Tibial nerve (tissue), 4 donors: Measurements from ENCODE around the gene AHR. TPM values are rescaled to one million over a fixed set of nuclear protein-coding genes. Genes with fewer than 3 reads are reported as not detected.

Experiments used
- DNase-seq, 2 donors: peaks; one replicate each; pipeline ENCODE4 v3.0.0-alpha.2; 2019; ENCODE audit warnings: low spot score in 2 of 2
- H3K27ac ChIP-seq, 4 donors: fragments of 200-600 bp; sonication (generic) in 3 of 4; one replicate each; pipeline ENCODE4 v1.5.1; 2017 to 2019; ENCODE audit warnings: mild to moderate bottlenecking in 1 of 4
- H3K27me3 ChIP-seq, 2 donors: fragments of 200-600 bp; sonication (generic) in 1 of 2; one replicate each; pipeline versions ENCODE4 v1.5.1 to v1.6.0; 2017 to 2019
- H3K36me3 ChIP-seq, 3 donors: fragments of 200-600 bp; sonication (generic); one replicate each; pipeline ENCODE4 v1.5.1; 2018 to 2019
- H3K4me1 ChIP-seq, 4 donors: fragments of 200-600 bp; sonication (generic) in 3 of 4; one replicate each; pipeline ENCODE4 v1.5.1; 2017 to 2019
- H3K4me3 ChIP-seq, 4 donors: fragments of 200-600 bp; sonication (generic) in 3 of 4; one replicate each; pipeline ENCODE4 v1.5.1; 2017 to 2019; ENCODE audit warnings: mild to moderate bottlenecking in 1 of 4, moderate library complexity in 1 of 4
- H3K9me3 ChIP-seq, 4 donors: fragments of 200-600 bp; sonication (generic) in 3 of 4; one replicate each; pipeline ENCODE4 v1.5.1; 2017 to 2019
- EP300 ChIP-seq, 2 donors: sonication (generic); formaldehyde crosslinking; IDR thresholded peaks; one replicate each; pipeline ENCODE4 v1.6.1; 2017; ENCODE audit warnings: antibody characterized with exemption in 2 of 2, mild to moderate bottlenecking in 1 of 2
- POLR2A ChIP-seq, 2 donors: fragments of 450-650 bp; IDR thresholded peaks; one replicate each; pipeline ENCODE4 v1.6.1; 2017; ENCODE audit warnings: antibody characterized with exemption in 2 of 2, mild to moderate bottlenecking in 2 of 2, moderate library complexity in 2 of 2
- WGBS, 2 donors: methylation state at CpG; one replicate each; pipeline ENCODE4 v1.1.5; 2018; 5-methylcytosine and 5-hydroxymethylcytosine counted together
- total RNA-seq, 4 donors: library from RNA; depleted of rRNA; stranded (reverse); fragments of >200 nt; gene quantifications; one replicate each; pipeline ENCODE4 v1.1.0, GENCODE V29; 2016
- TF ChIP-seq, protein P1 (sequence below), 5 experiments: fragments of 200-600 bp in 3 of 5; fragments of 450-650 bp in 2 of 5; sonication (generic) in 3 of 5; IDR thresholded peaks; one replicate each; pipeline ENCODE4 v1.5.1; 2016 to 2019; ENCODE audit warnings: antibody characterized with exemption in 5 of 5, mild to moderate bottlenecking in 3 of 5, moderate library complexity in 2 of 5

Gene AHR
- total RNA-seq, 4 donors from 2014 or later: 188 to 372 (median 296) TPM

DNA sequence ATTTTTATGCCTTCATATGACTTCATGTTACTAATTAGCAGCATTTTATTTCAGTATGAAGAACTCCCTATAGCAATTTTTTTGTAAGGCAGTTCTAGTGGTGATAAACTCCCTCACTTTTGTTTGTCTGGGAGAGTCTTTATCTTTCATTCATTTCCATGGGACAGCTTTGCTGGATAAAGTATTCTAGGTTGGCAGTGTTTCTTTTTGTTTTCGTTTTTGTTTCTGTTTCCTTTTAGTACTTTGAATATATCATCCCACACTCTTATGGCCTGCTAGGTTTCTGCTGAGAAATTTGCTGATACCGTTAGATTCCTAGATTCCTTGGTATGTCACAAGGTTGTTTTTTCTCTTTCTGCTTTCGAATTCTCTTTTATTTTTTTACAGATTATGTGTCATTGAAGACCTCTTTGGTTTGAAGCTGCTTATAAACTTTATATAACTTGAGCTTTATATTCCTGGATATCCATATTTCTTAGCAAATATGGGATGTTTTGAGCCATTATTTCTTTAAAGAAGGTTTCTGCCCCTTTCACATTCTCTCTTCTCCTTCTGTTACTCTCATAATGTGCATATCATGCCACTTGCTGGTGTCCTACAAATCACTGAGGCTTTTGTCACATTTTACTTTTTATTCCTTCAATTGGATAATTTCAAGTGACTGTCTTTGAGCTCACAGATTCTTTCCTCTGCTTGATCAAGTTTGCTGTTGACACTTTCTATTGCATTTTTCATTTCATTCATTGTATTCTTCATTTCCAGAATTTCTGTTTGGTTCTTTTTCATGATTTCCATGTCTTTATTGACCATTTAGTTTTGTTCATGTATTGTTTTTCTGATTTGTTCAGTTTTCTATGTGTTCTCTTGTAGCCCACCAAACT, 28.9 kb upstream of the AHR start:
- Histone ChIP-seq H3K4me1 (peaks cover 0 to 5% (median 1%) of the 10 kb centered on the region in 4 donors), H3K36me3 (no peaks in the 10 kb centered on the region), H3K9me3 (peaks cover 0 to 60% (median 11%) of the 10 kb centered on the region in 4 donors), H3K27me3 (no peaks in the 10 kb centered on the region), H3K4me3 (no peak overlapping the region), H3K27ac (no peak overlapping the region)
- WGBS, 2 donors: 62 to 71% methylated on average over 3 of the region's 3 CpGs
- no peak for DNase-seq
- no peak for TF ChIP-seq EP300 (IDR thresholded peaks at IDR 0.05)
- no peak for TF ChIP-seq POLR2A (IDR thresholded peaks at IDR 0.05)
- TF ChIP-seq, protein P1, sequence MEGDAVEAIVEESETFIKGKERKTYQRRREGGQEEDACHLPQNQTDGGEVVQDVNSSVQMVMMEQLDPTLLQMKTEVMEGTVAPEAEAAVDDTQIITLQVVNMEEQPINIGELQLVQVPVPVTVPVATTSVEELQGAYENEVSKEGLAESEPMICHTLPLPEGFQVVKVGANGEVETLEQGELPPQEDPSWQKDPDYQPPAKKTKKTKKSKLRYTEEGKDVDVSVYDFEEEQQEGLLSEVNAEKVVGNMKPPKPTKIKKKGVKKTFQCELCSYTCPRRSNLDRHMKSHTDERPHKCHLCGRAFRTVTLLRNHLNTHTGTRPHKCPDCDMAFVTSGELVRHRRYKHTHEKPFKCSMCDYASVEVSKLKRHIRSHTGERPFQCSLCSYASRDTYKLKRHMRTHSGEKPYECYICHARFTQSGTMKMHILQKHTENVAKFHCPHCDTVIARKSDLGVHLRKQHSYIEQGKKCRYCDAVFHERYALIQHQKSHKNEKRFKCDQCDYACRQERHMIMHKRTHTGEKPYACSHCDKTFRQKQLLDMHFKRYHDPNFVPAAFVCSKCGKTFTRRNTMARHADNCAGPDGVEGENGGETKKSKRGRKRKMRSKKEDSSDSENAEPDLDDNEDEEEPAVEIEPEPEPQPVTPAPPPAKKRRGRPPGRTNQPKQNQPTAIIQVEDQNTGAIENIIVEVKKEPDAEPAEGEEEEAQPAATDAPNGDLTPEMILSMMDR (IDR thresholded peaks at IDR 0.05): no peak

DNA sequence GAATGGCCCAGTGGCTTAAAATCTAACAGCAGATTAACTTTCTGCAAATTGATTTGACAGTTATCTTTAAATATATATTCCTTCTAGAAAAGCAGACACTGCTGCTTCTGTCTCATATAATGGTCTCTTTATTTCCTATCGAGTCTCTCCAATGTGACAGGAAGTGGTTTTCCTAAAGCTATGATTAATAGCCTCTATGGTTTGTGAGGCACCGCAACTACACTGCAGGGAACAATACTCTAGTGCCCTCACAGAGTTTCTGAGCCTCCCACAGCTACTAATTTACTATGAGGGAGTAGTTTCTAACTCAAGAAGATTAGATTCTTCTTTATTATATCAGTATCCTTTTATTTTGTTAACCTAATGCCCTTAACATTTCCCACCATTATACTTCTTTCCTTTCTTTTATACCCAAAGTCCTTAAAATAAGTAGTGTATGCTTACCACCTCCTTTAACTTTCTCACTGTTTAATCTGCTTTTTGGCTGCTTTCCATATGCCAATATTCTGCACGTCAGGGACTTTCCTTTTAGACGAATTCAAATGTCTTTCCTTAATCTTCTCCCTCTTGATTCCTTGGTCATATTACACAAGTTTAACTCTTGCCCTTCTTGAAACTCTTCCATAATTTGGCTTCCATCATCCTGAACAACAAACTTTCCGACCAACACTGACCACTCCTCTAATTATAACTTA, 23.8 kb upstream of the AHR start:
- no peak for DNase-seq
- H3K4me3 ChIP-seq: no peak overlapping the region
- peak overlapping the region; percentile 35 to 84 (median 70) for H3K27ac ChIP-seq
- H3K9me3 ChIP-seq: peaks cover 0 to 19% (median 4%) of the 10 kb centered on the region in 4 donors
- 24 to 26% methylated on average over 5 of the region's 5 CpGs for WGBS, 2 donors
- TF ChIP-seq, protein P1 (IDR thresholded peaks at IDR 0.05): no peak
- TF ChIP-seq EP300 (IDR thresholded peaks at IDR 0.05): peak in 1 of 2 donors; percentile 25
- no peaks in the 10 kb centered on the region for H3K36me3 ChIP-seq
- no peaks in the 10 kb centered on the region for H3K27me3 ChIP-seq
- peaks cover 0 to 30% (median 11%) of the 10 kb centered on the region in 4 donors for H3K4me1 ChIP-seq

DNA sequence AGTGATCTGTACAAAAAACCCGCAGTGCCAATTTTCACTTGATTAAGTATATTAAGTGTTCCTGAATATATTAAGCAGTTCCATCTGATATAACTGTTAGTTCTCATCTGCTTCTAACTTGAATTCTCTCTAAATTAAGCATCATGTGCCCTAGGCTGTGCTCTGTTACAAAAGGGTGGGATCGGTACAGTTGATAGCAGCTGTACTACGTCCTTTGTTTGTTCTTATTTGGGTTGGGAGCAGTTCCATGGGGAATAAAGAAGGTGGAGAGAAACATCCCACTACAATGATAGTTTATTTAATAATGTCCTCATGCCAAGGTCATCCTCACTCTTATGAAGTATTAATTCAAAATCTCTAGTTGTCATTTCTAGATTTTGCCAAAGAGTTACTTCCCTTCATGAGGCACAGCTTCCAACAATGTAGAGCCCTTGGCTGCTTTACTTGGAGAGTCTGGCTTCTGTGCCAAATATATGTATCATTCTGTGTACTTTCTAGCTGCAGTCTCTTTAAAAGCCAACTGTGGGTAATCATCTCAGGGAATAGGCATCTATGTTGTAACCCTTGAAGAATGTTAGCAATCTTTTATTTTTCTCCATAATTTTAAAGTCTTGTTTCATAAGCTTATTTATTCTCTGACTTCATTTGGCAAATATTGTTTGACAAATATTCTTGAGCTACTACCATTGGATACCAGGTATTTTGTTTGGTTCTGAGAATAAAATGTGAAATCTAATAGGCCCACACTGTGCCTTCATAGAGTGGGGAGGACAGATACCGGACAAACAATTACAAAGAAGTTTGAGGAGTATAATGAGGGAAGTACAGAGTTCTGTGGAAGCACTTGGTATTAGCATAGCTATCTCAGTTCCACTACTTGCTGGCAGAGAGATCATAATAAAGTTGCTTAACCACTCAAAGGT, 22.4 kb upstream of the AHR start:
- peaks cover 0 to 6% (median 0%) of the 10 kb centered on the region in 4 donors for H3K9me3 ChIP-seq
- H3K27me3 ChIP-seq: no peaks in the 10 kb centered on the region
- peaks cover 0 to 30% (median 11%) of the 10 kb centered on the region in 4 donors for H3K4me1 ChIP-seq
- no peaks in the 10 kb centered on the region for H3K36me3 ChIP-seq
- WGBS, 2 donors: 30 to 36% methylated on average over 4 of the region's 4 CpGs
- H3K4me3 ChIP-seq: no peak overlapping the region
- H3K27ac ChIP-seq: peak overlapping the region in 3 of 4 donors; percentile 58 to 84 (median 81)
- DNase-seq: no peak
- TF ChIP-seq POLR2A (IDR thresholded peaks at IDR 0.05) (no peak), EP300 (IDR thresholded peaks at IDR 0.05) (peak in 1 of 2 donors; percentile 56)
- TF ChIP-seq, protein P1 (IDR thresholded peaks at IDR 0.05): peak in 2 of 5 experiments; percentile 10 to 12

- DNase-seq: no peak
- Histone ChIP-seq H3K27ac (no peak overlapping the region), H3K9me3 (no peaks in the 10 kb centered on the region), H3K36me3 (no peaks in the 10 kb centered on the region), H3K4me1 (peaks cover 0 to 30% (median 11%) of the 10 kb centered on the region in 4 donors), H3K4me3 (no peak overlapping the region), H3K27me3 (no peaks in the 10 kb centered on the region)
- TF ChIP-seq, protein P1 (IDR thresholded peaks at IDR 0.05): no peak
- TF ChIP-seq EP300 (IDR thresholded peaks at IDR 0.05) (no peak), POLR2A (IDR thresholded peaks at IDR 0.05) (no peak)
- WGBS, 2 donors: 75 to 76% methylated on average over 4 of the region's 4 CpGs
Observed at GRCh38 chr7:17279061-17279460, 19.4 kb upstream of the AHR start.
